CD4-positive, alpha-beta T cell (primary cell): ENCODE data around the gene CCNB1IP1. TPM values are rescaled to one million over a fixed set of nuclear protein-coding genes. Genes with fewer than 3 reads are reported as not detected.

Experiments
- ATAC-seq: fragments of 200-7000 bp; cut with Tn5 transposase; one replicate; pipeline ENCODE4 v1.10.0; 2022; ENCODE audit warnings: mild to moderate bottlenecking; ENCODE audit not compliant: poor library complexity
- CTCF ChIA-PET: fragments of 350-600 bp; sonication (Branson Sonifier 250); formaldehyde crosslinking; loops from one replicate; lab custom pipeline; 2021; ENCODE audit warnings: antibody characterized with exemption, inconsistent platforms; lab: Charles Lee
- POLR2A ChIA-PET: fragments of 350-600 bp; sonication (Branson Sonifier 250); formaldehyde crosslinking; loops from one replicate; lab custom pipeline; 2021; ENCODE audit warnings: antibody characterized with exemption, inconsistent platforms; lab: Charles Lee
- DNase-seq, 14 experiments: peaks; one replicate each; pipeline ENCODE4 v3.0.0-alpha.2; 2013 to 2020; ENCODE audit warnings: mixed read lengths in 2 of 14
- H3K27ac ChIP-seq, 2 donors: one replicate each; pipeline versions ENCODE4 v1.5.1 to v1.7.0; 2013; ENCODE audit warnings: low read length in 2 of 2, low read depth in 1 of 2, mild to moderate bottlenecking in 1 of 2
- H3K27me3 ChIP-seq, 2 experiments: 1 replicate in 1 of 2; 2 replicates in 1 of 2; pipeline versions ENCODE4 v1.6.1 to v1.7.0; 2013; ENCODE audit warnings: low read length in 2 of 2, control low read depth in 1 of 2, mild to moderate bottlenecking in 1 of 2, moderate library complexity in 1 of 2; ENCODE audit not compliant: insufficient read depth in 2 of 2, control insufficient read depth in 1 of 2
- H3K36me3 ChIP-seq: one replicate; pipeline ENCODE4 v1.6.1; 2013; ENCODE audit warnings: low read length, control low read depth; ENCODE audit not compliant: insufficient read depth
- H3K4me1 ChIP-seq: one replicate; pipeline ENCODE4 v1.6.1; 2013; ENCODE audit warnings: low read length, control low read depth; ENCODE audit not compliant: insufficient read depth
- H3K4me3 ChIP-seq: one replicate; pipeline ENCODE4 v1.5.1; 2013; ENCODE audit warnings: mild to moderate bottlenecking, low read length, moderate library complexity
- H3K9me3 ChIP-seq, 2 experiments: 1 replicate in 1 of 2; 2 replicates in 1 of 2; pipeline versions ENCODE4 v1.6.1 to v1.7.0; 2013; ENCODE audit warnings: low read length in 2 of 2, mild to moderate bottlenecking in 2 of 2, control low read depth in 1 of 2, moderate library complexity in 1 of 2; ENCODE audit not compliant: control insufficient read depth in 1 of 2, insufficient read depth in 1 of 2
- H3K27ac Mint-ChIP-seq: one replicate; pipeline ENCODE4 v1.8.0; 2020; ENCODE audit warnings: mixed read lengths
- H3K27me3 Mint-ChIP-seq: one replicate; pipeline ENCODE4 v1.8.0; 2021; ENCODE audit warnings: mixed read lengths
- H3K36me3 Mint-ChIP-seq: one replicate; pipeline ENCODE4 v1.8.0; 2021; ENCODE audit warnings: low read depth, mixed read lengths
- H3K4me1 Mint-ChIP-seq: one replicate; pipeline ENCODE4 v1.8.0; 2021; ENCODE audit warnings: low read depth, mixed read lengths
- H3K4me3 Mint-ChIP-seq: one replicate; pipeline ENCODE4 v1.8.0; 2020; ENCODE audit warnings: mild to moderate bottlenecking, mixed read lengths
- H3K9me3 Mint-ChIP-seq: one replicate; pipeline ENCODE4 v1.8.0; 2020; ENCODE audit warnings: mixed read lengths
- CTCF ChIP-seq: fragments of 200-600 bp; IDR thresholded peaks from one replicate; pipeline ENCODE4 v1.8.0; 2022; ENCODE audit warnings: antibody characterized with exemption, mild to moderate bottlenecking
- intact Hi-C, 2 experiments: fragments of 100-400 bp; cut with DNase I in 1 of 2; cut with micrococcal nuclease in 1 of 2; formaldehyde crosslinking; loops; one replicate each; pipeline versions ENCODE4 v1.15.1 to v1.9.0; 2023 to 2025; cut with DNase I, micrococcal nuclease
- total RNA-seq, 174 experiments: library from RNA in 2 of 174; stranded (reverse) in 2 of 174; gene quantifications; one replicate each; pipeline ENCODE4 v1.2.3 and lab custom pipeline; 2021 to 2026

CCNB1IP1 gene
- total RNA-seq, 2 experiments from 2014 or later, result 26.2 to 27.4 TPM

- H3K27me3 Mint-ChIP-seq, result no peaks in the 10 kb centered on the region
- no peak overlapping the region for H3K27ac Mint-ChIP-seq
- intact Hi-C loops, result no loop called here
- Histone ChIP-seq H3K27ac (no peak overlapping the region), H3K4me1 (no peaks in the 10 kb centered on the region), H3K9me3 (no peaks in the 10 kb centered on the region), H3K36me3 (peaks cover 33% of the 10 kb centered on the region), H3K27me3 (no peaks in the 10 kb centered on the region), H3K4me3 (no peak overlapping the region)
- TF ChIP-seq CTCF, result no peak
- ATAC-seq (no peak), DNase-seq (no peak)
- H3K9me3 Mint-ChIP-seq, result no peaks in the 10 kb centered on the region
- ChIA-PET POLR2A (no interaction called here), CTCF (interaction anchor here (0.5 kb wide), 1 partner anchor 613 kb away, joined by 3 read pairs; no protein-coding TSS in a partner anchor)
- peaks cover 71% of the 10 kb centered on the region for H3K36me3 Mint-ChIP-seq
- no peak overlapping the region for H3K4me3 Mint-ChIP-seq
- no peaks in the 10 kb centered on the region for H3K4me1 Mint-ChIP-seq
Observed at GRCh38 chr14:20317720-20318119, 15.4 kb downstream of the CCNB1IP1 start.

GRCh38 chr14:20314026-20314425 is 19.1 kb downstream of the CCNB1IP1 start:
- Mint-ChIP-seq H3K27me3 (no peaks in the 10 kb centered on the region), H3K9me3 (no peaks in the 10 kb centered on the region), H3K36me3 (peaks cover 68% of the 10 kb centered on the region), H3K4me3 (no peak overlapping the region), H3K4me1 (no peaks in the 10 kb centered on the region), H3K27ac (no peak overlapping the region)
- no peak overlapping the region for H3K27ac ChIP-seq
- no peaks in the 10 kb centered on the region for H3K4me1 ChIP-seq
- DNase-seq (no peak), ATAC-seq (no peak)
- CTCF ChIA-PET, result no interaction called here
- intact Hi-C loops, result no loop called here
- H3K4me3 ChIP-seq, result no peak overlapping the region
- POLR2A ChIA-PET, result no interaction called here
- peaks cover 39% of the 10 kb centered on the region for H3K36me3 ChIP-seq
- no peak for TF ChIP-seq CTCF
- no peaks in the 10 kb centered on the region for H3K27me3 ChIP-seq
- no peaks in the 10 kb centered on the region for H3K9me3 ChIP-seq

- Mint-ChIP-seq H3K36me3 (peaks cover 33% of the 10 kb centered on the region), H3K27me3 (no peaks in the 10 kb centered on the region), H3K9me3 (no peaks in the 10 kb centered on the region), H3K4me3 (peak overlapping the region; percentile 94), H3K4me1 (peaks cover 43% of the 10 kb centered on the region), H3K27ac (peak overlapping the region; percentile 77)
- ATAC-seq (no peak), DNase-seq (no peak)
- ChIA-PET POLR2A (interaction anchor here (0.8 to 1.5 kb wide), 2 partner anchors 37 to 376 kb away, joined by 3 to 4 read pairs; partner anchors contain the start of gene PARP2), CTCF (interaction anchor here (0.7 to 1.4 kb wide), 5 partner anchors 23 to 375 kb away, joined by 3 to 8 read pairs (median 3); partner anchors contain the start of gene PARP2)
- peaks cover 7% of the 10 kb centered on the region for H3K36me3 ChIP-seq
- H3K27me3 ChIP-seq, result no peaks in the 10 kb centered on the region
- H3K27ac ChIP-seq, result no peak overlapping the region
- H3K4me3 ChIP-seq, result peak overlapping the region; percentile 89
- no peaks in the 10 kb centered on the region for H3K9me3 ChIP-seq
- peak; percentile 60 for TF ChIP-seq CTCF
- H3K4me1 ChIP-seq, result peaks cover 7% of the 10 kb centered on the region
- intact Hi-C loops, result no loop called here
Observed at GRCh38 chr14:20306079-20306423, 27.0 kb downstream of the CCNB1IP1 start.
